AML-193 (cell line): ENCODE results near the gene LAMP2.
"Not testable (repeated sequence)": the region's sequence is repeated elsewhere in the genome, so short reads cannot be mapped to it uniquely, and the experiment has no call there.

Experiments used
- DNase-seq, 2 experiments: peaks; one replicate each; lab custom pipeline; 2025; lab: John Stamatoyannopoulos, UW

The LAMP2 gene

GRCh38 chrX:120468825-120469525 is at the start of gene LAMP2:
LAMP2 (minus strand) TSS chrX:120469296; CDS start chrX:120469169, 127 bp downstream.
- peak; percentile 71 to 75 for DNase-seq

DNA sequence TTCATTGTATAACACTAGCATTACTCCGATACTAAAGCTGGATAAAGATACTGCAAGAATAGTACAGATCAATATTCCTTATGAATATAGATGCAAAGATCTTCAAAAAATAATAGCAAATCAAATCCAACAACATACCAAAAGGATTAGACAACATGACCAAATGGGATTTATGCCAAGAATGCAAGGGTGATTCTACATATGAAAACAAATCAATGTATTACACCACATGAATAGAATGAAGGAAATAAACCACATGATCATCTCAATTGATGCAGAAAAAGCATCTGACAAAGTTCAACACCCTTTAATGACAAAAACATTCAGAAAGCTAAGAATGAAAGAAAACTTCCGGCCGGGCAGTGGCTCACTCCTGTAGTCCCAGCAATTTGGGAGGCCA is 48.8 kb upstream of the LAMP2 start:
- no peak for DNase-seq

DNA sequence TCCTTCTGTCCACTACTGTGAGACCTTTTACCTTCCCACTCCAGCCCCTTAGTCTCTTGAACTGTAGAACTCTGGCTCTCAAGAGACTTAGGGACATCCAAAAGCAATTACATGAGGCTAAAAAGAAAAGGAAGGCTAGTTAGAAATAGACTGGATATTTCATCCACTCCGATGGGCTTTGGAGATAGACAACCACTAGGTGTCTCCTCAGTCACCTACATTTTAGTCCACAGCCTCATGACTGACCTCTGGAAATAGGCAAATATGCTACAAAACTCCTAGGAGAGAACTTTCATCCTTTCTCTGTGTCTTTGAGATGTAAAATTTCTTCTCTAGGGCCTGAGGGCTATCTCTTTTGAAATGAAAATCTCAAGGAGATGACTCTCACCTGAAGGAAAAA is 45.1 kb upstream of the LAMP2 start:
- peak; percentile 28 to 30 for DNase-seq

DNA sequence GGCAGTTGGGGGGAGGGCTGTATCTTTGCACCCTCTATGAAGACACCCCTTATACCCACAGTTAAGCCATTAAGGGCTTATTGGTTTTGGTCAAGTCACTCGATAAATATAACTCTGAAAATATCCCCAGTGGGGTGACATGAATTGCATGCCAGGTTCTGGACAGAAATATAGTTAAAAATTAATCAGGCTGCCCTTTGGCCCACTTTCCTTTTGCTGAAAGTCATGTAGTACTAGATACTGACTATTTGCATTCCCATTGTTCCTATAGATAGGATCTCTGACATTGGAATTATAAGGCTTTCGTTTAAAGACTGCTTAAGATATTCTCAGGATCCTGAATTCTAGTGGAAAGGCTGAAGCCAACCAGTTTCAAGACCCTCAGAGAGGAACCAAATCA is 43.5 kb upstream of the LAMP2 start:
- DNase-seq = no peak

- DNase-seq = no peak
These were observed 43.1 kb upstream of the LAMP2 start for GRCh38 chrX:120512222-120512621.

DNA sequence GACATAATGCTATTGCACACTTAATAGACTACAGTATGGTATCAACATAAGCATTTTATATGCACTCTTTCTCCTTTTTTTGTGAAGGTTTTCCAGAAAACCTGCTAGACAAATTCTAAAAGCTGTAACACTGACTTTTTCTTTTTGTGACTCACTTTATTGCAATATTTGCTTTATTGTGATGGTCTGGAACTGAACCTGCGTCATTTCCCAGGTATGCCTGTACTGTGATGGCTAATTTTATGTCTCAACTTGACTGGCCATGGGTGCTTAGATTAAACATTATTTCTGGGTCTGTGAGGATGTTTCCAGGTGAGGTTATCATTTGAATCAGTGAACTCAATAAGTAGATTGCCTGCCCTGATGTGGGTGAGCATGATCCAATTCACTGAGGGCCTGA is 35.5 kb upstream of the LAMP2 start:
- DNase-seq = no peak

DNA sequence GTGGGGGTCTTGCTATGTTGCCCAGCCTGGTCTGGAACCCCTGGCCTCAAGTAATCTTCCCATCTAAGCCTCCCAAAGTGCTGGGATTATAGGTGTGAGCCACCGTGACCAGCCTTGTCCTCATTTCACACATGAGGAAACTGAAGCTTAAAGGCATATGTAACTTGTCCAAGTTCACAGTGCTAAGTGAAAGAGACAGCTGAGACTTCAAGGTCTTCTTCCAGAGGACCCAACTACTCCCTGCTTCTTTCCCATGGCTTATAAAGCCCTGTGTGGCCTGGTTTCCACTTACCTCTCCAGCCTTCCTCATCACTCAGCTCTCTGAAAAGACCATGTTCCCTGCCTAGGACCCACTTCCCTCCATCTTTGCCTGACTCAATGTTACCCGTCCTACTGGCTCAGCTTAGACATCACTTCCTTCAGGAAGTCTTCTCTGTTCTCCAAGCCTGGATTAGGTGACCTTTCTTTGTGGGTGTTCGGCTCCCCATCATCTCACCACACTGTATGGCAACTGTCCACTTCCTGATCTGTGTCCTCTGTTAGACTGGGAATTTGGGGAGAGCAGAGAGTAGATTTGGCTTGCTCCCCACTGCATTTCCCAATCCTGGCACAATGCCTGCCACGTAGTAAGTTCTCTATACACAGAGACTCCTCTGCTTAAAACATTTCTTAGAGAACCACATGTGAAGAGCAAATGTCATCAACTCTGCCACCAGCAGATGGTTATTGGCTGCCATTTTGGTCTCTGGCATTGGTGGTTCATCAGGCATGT is 30.4 kb upstream of the LAMP2 start:
- no peak for DNase-seq

DNA sequence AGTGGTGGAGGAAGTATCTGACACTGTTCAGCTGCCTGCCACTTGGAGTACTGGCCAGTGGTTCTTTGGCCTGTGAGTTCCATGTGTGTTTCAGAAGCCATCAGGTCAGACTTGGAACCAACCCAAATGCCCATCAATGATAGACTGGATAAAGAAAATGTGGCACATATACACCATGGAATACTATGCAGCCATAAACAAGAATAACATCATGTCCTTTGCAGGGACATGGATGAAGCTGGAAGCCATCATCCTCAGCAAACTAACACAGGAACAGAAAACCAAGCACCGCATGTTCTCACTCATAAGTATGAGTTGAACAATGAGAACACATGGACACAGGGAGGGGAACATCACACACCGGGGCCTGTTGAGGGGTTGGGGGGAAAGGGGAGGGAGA is 21.0 kb upstream of the LAMP2 start:
- not testable (repeated sequence) for DNase-seq

DNA sequence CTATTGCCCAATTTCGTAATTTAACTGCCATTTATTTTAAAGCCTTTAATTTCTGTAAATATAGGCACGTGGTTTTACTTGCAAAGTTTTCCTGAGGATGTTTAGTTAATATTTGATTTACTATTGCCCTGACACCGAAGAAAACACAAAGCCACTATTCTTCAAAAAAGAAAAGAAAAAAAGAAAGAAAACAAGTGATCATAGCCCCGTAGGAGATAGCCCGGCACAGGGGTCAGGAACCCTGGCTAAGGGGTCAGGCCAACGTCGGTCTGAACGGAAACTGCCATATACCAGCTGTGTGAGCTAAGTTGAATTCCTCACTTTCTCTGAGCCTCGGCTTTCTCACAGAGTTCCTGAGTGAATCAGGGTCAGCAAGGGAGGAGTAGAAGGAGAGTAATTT is 17.7 kb upstream of the LAMP2 start:
- DNase-seq = no peak

DNA sequence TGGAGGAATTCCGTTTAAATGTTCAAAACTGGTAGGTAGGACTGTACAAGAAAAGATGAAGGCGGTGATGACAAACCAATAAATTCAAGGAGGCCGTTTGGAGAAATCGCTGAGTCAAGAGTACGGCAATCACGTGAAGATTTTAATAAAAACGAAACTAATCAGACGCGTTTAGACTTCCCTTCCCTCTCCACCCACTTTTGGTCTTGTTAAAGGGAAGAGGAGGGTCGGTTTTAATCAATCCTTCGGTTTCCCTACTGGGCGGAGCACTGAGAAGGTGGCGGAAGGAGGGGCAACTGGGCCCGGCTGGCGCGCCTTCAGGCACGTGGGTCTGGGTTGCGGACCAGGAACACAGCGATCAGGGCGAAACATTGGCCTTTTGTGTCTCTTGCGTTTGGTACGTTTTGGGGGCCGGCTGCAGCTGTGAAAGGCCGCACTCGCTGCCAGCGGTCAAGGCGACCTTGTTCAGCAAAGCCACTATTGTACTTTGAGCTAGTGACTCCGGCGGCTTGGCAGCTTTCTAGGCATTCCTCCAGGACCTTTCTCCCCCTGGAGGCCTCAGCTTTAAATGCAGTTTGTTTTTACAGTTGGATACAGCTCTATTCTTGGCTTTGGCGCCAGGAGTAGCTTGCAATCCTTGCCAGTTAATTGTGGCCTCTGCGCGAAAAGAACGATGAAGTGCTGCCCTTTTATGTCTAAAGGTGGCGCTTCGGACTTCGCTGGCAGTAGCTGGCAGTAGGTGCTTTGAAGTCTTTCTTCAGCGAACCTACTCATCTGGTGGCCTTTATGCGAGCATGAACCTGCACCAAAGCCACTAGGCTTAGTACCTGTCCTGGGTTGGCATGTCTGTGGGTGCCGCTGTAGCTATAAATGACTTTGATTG is 16.8 kb upstream of the LAMP2 start:
- DNase-seq = peak; percentile 79 to 80

- peak; percentile 46 to 62 for DNase-seq
These were observed 16.2 kb upstream of the LAMP2 start for GRCh38 chrX:120485315-120485637.

- no peak for DNase-seq
These were observed 8.4 kb upstream of the LAMP2 start for GRCh38 chrX:120477453-120477852.

- DNase-seq = no peak
These were observed 7.6 kb upstream of the LAMP2 start for GRCh38 chrX:120476714-120477113.

DNA sequence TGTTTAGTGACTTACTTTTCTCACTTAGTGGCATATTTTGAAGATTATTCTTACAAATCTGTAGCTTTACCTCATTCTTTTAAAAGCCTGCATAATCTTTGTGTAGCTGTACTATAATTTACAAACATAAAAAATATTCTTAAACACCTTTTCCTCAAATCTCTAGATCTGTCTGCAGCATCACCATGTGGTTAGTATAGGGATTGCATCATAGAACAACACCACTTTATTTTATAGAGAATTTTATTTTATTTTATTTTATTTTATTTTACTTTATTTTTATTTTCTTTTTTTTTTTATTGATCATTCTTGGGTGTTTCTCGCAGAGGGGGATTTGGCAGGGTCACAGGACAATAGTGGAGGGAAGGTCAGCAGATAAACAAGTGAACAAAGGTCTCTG is 6.4 kb upstream of the LAMP2 start:
- DNase-seq = peak; percentile 16 to 30

- DNase-seq = no peak
These were observed 5.0 kb upstream of the LAMP2 start for GRCh38 chrX:120474085-120474484.

GRCh38 chrX:120469657-120470056 is 561 bp upstream of the LAMP2 start:
- DNase-seq = not testable (repeated sequence)

DNA sequence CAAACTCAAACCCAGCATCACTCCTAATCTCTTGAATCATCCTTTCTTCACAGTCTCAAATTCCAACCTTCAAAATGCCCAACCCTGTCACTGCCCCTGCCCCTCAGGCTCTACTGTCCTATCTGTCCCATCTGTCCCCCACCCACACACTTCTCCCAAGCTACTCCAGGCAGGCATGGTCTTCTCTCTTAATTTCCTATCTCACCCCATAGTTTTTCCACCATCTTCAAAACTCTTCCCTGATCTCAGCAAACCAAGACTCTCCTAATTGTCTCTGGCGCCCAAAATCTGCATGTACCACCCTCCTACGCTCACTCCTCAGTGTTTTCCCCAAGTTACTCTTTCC is 644 bp downstream of the LAMP2 start:
- DNase-seq = no peak

DNA sequence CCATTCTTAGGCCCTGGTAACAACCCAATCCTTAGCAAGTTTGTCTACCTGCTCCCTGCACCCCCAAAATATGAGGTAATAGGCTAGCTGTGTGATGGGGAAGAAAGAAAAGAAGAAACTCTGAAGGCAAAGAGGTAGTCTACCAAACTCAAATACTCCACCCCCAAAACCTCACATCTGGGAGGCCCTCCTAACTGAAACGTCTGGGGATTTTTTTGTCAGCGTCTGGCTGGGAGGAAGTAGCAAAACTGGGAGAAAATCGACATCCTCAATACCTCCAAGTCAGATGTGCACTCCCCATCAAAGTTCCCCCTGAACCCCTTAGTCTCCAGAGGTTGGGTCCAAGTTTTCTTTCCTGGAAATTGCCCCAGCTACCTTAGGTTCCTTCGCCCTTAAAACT is 1.0 kb downstream of the LAMP2 start:
- peak in 1 of 2 experiments; percentile 15 for DNase-seq

- DNase-seq = peak in 1 of 2 experiments; percentile 3
These were observed 4.7 kb downstream of the LAMP2 start for GRCh38 chrX:120464411-120464810.

DNA sequence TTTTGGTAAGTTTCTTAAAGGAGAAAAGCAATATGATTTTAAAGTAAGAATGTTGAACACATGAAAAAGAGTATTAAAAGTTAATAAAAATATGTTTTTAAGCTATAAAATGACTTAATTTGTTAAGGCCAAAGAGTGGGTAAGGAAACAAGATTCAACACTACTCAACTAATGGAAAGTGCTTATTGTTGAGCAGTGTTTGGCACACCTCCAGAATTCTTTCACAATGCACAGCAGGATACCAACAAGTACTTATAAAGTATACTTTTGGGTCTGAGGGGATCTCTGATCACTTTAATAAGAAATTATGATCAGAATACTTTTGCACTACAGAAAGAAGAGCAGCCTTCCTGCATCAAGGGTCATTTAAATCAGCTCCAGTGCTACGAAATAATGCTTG is 5.9 kb downstream of the LAMP2 start:
- peak in 1 of 2 experiments; percentile 29 for DNase-seq

DNA sequence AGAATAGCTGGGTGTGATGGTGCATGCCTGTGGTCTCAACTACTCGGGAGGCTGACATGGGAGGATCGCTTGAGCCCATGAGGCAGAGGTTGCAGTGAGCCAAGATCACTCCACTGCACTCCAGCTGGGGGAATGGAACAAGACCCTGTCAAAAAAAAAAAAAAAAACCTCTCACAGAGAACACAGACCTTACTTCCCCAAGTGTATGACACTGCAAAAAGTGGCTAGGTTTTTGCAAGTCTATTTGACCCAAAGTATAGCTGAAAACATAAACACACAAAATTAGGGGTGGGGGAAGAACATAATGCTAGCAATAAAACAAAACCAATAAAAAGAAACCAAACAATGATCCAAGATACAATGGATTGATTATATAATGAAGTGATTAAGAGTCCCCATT is 6.7 kb downstream of the LAMP2 start:
- peak; percentile 15 to 22 for DNase-seq

DNA sequence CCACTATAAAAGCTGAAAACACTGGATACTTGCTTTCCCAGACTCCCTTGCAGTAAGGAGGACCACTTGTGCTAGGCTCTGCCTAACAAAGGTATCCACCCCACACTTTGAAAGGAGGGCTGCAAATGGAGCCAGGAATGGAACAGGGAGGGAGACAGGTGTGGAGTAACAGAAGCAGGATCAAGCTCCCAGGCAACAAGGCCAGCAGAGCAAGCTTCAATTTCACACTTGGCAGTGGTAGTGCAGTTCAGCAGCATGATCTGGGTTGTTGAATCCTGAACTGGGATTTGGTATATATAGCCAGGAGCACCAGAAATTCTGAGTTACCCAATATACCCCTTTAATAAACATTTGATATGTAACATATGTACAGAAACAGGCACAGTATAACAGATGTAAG is 9.8 kb downstream of the LAMP2 start:
- no peak for DNase-seq

DNA sequence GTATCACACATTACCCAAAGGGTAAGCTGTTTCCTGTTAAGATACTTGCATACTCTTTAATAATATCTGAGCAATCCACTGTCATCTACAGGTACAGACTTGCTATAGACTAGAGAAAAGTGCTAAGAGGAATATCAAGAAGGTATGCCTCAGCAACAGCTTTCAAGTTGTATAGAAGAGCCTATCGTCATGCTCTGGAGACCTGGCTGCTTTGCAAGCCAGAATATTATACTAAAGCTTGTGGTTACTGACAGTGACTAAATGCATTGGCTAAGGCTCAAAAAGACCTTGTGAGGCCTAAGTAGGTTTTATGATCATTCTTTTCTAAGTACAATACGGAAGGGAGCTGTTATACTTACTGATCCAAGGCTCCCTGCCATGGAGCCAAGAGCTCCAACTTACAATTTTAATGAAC is 11.3 kb downstream of the LAMP2 start:
- peak; percentile 61 to 69 for DNase-seq
